ENCODE measurements around the gene MTFMT.
"Not testable (repeated sequence)": the region's sequence is repeated elsewhere in the genome, so short reads cannot be mapped to it uniquely, and the experiment has no call there.

MTFMT gene

DNA sequence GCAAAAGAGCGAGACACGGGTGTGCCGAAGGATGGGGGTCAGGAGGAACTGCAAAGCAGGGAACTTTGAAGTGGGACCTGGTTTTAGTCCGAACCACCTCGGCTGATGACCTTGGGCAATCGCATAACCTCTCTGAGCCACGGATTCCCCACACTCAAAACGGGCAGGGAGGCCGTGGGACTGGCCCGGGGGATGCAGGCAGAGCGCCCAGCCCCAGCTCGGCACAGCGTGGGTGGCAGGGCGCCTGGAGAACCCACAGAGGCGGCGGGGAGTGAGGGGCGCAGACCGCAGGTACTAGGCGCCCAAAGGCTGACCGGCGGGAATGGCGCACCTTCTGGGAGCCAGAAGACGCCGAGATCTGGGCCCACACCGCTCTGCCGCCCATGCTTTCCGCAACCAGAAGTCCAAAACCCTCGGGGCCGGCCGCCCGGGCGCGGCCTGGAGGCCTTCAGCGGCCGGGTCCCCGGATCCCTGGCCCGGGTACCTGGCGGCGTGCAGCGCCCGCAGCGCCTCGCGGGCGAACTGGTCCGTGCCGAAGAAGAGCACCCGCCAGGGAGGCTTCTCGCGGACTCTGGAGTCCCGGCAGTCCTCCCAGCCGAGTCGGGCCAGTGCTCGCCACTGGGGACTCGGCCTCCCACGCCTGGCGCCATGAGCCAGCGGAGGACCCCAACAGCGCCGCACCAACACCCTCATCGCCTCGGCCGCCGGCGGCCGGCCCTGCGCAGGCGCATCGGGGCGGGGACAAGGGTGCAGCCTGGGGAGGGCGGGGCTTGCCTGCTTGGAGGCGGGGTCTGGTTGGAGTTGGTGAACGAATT lies at the start of gene MTFMT:
TSS of gene MTFMT (minus strand) at position 719 of the 815 bp plus-strand sequence. CDS start at position 693, 26 bp downstream.
- DNase-seq: peak; percentile 79

DNA sequence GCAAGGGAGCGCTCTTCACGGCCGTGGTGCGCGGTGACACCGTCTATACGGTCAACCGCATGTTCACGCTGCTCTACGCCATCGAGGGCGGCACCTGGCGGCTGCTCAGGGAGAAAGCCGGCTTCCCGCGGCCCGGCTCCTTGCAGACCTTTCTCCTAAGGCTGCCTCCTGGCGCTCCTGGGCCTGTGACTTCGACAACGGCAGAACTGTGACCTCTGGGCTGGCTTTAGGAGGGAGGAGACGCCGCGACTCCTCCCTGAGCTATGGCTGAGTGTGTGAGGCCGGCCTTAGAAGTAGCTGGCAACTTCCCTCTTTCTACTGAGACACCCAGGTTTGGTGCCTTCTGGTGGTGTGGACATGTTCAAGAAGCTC lies 48.5 kb upstream of the MTFMT start:
- DNase-seq: peak; percentile 4

DNA sequence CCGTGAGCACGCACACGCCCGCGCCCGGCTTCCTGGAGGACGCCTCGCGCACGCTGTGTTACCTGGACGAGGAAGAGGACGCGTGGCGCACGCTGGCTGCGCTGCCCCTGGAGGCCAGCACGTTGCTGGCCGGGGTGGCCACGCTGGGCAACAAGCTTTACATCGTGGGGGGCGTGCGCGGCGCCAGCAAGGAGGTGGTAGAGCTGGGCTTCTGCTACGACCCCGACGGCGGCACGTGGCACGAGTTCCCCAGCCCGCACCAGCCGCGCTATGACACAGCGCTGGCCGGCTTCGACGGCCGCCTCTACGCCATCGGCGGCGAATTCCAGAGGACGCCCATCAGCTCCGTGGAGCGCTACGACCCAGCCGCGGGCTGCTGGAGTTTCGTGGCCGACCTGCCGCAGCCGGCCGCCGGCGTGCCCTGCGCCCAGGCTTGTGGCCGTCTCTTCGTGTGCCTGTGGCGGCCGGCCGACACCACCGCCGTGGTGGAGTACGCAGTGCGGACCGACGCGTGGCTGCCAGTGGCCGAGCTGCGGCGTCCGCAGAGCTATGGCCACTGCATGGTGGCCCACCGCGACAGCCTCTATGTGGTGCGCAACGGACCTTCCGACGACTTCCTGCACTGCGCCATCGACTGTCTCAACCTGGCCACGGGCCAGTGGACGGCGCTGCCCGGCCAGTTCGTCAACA lies 48.0 kb upstream of the MTFMT start:
- DNase-seq: no peak

DNA sequence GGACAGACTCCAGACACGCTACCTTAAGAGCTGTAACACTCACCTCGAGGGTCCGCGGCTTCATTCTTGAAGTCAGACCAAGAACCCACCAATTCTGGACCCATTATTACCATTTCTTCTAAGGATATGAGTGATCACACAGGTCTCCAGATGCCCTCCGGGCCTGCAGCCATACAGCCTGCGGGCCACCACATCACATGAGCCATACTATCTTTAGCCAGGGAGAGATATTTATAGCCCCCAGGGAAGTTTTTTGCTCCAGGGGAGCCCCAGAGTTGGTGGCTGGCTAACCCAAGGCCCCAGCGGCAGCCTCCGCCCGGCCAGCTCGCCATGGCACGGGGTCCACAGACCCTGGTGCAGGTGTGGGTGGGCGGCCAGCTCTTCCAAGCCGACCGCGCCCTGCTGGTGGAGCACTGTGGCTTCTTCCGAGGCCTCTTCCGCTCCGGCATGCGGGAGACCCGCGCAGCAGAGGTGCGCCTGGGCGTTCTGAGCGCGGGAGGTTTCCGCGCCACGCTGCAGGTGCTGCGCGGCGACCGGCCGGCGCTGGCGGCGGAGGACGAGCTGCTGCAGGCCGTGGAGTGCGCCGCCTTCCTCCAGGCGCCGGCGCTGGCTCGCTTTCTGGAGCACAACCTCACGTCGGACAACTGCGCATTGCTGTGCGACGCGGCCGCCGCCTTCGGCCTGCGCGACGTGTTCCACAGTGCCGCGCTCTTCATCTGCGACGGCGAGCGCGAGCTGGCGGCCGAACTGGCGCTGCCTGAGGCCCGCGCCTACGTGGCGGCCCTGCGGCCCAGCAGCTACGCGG lies 47.2 kb upstream of the MTFMT start, which contains the start of gene KBTBD13:
TSS of gene KBTBD13 (plus strand) at position 261 of the 805 bp plus-strand sequence. CDS start at position 331, 70 bp downstream.
- no peak for DNase-seq

DNA sequence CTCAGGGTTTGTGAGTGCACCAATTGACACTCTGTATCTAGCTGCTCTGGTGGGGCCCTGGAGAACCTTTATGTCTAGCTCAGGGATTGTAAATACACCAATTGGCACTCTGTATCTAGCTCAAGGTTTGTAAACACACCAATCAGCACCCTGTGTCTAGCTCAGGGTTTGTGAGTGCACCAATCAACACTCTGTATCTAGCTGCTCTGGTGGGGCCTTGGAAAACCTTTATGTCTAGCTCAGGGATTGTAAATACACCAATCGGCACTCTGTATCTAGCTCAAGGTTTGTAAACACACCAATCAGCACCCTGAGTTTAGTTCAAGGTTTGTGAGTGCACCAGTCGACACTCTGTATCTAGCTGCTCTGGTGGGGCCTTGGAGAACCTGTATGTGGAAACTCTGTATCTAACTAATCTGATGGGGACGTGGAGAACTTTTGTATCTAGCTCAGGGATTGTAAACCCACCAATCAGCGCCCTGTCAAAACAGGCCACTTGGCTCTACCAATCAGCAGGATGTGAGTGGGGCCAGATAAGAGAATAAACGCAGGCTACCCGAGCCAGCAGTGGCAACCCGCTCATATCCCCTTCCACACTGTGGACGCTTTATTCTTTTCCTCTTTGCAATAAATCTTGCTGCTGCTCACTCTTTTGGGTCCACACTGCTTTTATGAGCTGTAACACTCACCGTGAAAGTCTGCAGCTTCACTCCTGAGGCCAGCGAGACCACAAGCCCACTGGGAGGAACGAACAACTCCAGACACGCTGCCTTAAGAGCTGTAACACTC lies 46.4 kb upstream of the MTFMT start:
- not testable (repeated sequence) for DNase-seq

DNA sequence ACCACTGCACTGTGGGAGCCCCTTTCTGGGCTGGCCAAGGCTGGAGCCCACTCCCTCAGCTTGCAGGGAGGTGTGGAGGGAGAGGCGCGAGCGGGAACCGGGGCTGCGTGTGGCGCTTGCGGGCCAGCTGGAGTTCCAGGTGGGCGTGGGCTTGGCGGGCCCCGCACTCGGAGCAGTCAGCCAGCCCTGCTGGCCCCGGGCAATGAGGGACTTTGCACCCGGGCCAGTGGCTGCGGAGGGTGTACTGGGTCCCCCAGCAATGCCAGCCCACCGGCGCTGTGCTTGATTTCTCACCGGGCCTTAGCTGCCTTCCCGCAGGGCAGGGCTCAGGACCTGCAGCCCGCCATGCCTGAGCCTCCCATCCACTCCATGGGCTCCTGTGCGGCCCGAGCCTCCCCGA lies 45.5 kb upstream of the MTFMT start:
- not testable (repeated sequence) for DNase-seq

DNA sequence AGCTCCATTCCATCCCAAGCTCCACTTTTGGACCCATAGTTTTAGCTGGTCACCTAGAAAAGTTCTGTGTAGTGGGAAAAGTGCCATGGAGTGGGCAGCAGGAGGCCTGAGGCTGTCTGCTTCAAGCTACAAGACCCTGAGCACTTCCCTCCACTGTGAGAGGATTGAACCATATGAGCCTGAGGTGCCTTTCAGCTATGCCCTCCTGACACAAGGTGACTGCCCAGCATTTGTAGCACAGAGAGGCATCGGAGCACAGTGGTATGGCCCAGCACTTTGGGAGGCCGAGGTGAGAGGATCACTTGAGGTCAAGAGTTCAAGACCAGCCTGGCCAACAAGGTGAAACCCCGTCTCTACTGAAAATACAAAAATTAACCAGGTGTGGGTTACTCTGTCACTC lies 43.2 kb upstream of the MTFMT start:
- DNase-seq: no peak

DNA sequence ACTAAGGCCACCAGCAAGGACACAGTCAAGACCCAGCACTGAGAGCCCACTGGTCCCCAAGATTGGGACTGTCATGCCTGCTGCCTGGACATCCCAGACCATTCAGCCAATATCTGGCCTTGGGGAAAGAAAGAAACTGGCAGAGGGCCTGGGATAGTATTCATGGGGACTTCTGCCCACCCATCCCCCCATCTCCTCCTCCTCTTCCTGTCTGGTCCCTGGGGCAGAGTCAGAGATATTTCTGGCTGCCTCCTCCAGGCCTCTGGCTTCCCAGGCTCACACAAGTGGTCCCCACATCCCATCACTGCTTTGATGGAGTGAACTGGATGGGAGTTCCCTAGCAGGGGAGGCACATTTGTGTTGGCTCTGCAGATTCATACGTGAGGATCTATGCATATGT lies 42.6 kb upstream of the MTFMT start:
- DNase-seq: no peak

DNA sequence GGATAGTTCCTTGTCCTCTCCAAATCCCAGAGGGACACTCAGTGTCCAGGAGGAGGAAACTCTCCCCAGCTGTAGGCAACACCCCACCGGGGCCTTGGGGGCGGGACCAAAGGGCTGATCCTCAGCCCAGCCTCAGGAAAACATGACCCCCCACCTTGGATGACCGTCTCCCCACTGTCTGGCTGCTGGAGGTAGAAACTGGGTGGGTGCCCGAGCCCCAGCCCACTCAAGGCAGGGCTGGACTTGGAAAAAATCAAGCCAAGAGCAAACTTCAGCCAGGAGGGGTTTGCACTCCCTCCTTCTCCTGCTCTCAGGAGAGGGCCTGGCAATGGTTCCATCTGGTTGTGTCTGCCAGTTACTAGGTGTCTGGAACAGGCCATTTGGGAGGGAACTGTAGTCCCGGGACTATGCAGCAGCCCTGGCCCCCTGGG lies 42.0 kb upstream of the MTFMT start:
- no peak for DNase-seq

DNA sequence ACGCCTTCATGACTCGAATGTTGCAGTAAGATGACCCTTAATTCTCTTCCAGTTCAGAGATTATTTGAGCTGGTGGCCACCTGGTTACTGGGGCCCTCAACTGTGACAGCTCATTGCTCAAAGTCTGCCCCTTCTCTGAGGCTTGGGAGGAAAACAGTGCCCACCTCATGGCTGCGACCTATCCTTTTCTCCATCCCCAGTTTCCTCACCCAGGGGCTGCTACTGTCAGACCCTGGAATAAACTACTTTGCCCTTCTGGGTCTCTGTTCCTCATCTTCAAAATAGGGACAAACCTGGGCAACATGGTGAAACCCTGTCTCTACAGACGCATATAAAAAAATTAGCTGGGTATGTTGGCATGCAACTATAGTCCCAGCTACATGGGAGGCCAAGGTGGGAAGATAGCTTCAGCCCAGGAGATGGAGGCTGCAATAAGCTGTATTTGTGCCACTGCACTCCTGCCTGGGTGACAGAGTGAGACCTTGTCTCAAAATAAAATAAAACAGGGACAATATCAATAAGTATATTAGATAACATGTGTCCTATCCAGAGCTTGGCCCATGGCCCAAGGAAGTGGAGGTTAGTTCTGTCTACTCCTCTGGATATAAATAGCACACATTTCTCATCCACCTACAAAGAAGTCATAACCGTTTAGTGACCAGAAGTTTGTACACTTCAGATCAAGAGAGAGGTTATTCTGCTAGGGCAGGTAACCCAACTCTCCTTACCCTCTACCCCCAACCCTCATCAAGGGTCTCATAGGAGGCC lies 40.5 kb upstream of the MTFMT start:
- DNase-seq: peak; percentile 1

DNA sequence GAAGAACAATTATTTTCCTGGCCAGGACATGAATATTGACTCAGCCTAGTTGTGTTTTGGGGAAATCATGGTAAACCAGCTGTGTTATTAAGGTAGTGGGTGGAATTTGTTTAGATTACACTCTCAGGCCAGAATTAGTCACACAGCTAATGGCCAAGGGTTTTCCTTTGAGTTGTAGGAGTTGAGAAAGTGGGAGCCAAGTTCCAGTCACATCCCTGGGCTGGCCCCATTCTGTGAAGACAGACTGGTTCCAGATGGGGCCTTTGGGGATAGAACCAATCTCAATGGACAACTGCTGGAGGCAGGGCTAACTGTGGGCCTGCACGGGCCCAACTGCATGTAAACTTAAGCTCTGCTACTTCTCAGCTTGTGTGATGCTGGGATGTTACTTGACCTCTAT lies 39.7 kb upstream of the MTFMT start:
- DNase-seq: peak; percentile 10

DNA sequence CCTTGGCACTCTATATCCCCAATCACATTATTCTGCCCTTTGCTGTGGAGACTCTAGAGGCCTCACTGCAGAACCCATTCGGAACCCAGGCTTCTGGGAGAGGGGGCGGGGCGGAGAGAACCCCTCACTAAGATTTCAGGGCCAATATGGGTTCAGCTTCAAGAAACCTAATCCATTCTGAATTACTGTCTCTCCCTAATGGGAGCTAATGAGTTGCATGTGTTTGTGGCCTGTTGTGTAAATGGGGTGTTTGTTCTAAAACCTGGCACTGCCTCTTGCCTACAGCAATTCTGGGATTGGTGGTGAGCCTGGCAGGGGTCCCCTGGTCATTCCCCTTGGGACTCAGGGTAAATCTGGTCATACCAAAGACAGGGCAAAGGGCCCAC lies 39.0 kb upstream of the MTFMT start:
- no peak for DNase-seq

DNA sequence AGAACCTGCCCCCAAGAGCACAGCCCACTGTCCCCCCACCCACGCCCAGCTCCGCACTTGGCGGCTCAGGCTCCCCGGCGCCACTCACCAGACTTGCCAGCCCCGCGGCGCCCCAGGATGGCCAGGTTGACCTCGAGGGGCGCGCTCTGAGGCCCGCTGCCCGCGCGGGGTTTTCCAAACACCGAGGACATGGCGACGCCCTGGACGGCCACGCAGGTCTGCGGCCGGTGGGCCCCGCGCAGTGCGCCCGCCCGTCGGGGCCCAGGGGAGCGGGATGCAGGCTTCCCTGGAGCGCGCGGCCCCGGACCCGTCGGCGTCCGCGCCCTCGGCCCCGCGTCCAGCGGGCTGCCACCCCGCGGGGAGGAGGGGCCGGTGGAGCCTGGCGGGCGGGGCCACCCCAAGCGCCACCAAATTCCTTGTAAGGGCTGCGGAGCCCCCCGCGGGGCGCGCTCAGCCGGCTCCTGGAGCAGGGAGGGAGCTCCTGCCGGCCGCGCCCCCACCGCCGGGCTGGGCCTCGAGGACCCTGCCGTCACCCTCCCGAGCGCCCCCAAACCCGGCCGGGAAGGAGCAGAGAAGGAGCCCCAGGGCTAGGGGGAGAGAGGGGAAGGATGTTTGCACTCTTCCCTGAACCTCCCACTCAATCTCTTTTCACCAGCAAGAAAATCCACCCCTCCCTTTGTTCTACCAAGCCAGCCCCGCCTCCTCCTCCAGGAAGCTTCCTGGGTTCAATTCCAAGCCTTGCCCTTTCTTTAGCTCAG lies 38.4 kb upstream of the MTFMT start, which contains the start of gene RASL12:
TSS of gene RASL12 (minus strand) at position 347 of the 758 bp plus-strand sequence. CDS start at position 191, 156 bp downstream.
- DNase-seq: no peak

DNA sequence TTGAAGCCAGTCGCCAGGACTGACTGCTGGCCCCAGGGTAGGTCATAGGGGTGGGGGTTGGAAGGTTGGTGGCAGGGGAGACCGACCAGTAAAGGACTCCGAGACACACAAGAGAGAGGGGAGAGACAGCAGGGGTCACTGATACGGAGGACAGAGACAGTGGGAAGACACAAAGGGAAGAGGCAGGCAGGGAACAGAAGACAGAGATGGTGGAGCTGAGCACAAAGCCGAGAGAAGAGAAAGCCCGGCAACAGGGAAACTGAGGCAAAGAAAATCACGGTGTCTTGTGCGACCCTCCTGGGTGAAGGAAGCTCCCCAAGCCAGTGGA lies 37.8 kb upstream of the MTFMT start:
- no peak for DNase-seq

DNA sequence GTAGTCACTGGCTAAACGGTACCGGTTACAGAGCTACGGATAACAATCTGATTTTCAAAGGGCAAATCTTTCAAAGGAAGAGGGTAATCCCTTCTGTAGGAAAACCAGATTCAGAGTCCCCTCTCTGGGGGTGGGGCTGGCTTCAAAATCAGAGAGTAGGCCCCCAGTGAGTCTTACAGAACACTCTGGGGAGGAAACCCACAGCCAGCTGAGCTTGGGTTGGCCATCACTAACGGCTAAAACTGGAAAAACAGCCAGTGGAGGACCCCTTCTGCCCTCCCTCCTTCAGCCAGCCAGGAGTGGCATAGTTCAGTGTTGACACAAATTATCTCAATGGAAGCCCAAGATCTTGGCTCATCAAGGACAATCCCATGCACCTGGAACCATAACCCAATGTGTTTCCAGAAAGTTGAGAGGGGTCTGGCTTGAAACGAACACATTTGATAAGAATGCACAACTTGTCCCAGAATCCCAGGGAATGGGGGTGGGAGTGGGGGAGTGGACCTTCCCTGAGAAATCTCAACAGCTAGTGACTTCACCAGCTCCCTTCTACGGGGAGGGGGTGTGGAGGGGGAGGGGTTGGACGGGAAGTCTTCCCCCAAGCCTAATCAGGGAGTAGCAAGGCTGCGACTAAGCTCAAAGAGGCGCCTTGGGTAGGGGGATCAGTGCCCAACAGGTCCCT lies 37.3 kb upstream of the MTFMT start:
- no peak for DNase-seq

DNA sequence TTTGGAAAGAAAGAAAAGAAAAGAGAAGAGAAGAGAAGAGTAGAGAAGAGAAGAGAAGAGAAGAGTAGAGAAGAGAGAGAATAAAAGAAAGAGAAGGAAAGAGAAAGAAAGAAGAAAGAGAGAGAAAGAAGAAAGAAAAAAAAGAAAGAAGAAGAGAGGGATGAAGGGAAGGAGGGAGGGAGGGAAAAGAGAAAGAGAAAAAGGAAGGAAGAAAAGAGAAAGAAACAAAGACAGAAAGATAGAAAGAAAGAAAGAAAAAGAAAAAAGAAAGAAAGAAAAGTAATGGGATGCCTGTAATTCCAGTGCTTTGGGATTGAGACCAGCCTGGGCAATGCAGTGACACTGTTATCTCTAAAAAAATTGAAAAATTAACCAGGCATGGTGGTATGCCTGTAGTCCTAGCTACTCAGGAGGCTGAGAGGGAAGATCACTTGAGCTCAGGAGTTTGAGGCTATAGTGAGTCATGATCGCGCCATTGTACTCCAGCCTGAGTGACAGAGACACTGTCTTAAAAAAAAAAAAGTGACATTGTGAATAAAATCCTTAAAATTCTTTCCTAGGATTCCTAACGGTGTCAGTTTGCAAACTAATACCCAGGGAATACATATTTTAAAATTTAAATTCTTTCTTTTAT lies 36.7 kb upstream of the MTFMT start:
- DNase-seq: peak; percentile 9

DNA sequence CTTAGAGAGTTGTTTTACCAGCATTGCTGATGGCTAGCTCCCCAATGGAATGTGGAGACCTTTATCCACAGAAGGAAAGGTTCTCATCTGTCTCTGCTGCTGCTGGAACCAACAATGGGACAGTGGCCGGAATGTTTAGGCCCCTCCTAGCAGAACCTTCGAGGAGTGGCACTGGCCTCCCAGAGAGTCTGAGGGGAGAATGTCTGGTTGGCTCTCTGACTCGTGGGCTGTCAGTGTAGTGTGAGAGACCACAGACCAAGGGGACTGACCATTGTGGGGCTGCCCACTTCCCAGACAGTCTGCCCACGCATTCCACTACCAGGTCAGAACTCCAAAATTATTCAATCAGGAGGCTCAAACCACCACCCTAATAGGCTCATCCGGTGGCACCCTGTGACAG lies 33.3 kb upstream of the MTFMT start:
- DNase-seq: peak; percentile 13

DNA sequence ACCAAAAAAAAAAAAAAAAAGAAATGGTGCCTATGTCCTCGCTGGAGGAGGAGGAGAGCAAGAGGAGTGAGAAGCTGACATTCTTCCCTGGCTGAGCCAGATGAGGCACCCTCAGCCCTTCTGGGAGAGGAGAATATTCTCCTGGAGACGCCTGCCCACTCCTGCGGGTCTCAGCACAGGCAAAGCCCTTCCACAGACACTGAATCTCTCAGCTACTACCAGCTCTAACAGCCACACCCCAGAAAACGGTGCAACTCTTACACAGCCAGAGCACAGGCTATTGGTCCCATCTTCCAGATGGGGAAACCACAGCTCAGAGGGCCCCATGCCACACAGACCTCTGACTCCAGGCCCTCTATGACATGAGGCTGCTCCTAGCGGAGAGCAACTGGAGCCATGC lies 32.6 kb upstream of the MTFMT start:
- DNase-seq: no peak

DNA sequence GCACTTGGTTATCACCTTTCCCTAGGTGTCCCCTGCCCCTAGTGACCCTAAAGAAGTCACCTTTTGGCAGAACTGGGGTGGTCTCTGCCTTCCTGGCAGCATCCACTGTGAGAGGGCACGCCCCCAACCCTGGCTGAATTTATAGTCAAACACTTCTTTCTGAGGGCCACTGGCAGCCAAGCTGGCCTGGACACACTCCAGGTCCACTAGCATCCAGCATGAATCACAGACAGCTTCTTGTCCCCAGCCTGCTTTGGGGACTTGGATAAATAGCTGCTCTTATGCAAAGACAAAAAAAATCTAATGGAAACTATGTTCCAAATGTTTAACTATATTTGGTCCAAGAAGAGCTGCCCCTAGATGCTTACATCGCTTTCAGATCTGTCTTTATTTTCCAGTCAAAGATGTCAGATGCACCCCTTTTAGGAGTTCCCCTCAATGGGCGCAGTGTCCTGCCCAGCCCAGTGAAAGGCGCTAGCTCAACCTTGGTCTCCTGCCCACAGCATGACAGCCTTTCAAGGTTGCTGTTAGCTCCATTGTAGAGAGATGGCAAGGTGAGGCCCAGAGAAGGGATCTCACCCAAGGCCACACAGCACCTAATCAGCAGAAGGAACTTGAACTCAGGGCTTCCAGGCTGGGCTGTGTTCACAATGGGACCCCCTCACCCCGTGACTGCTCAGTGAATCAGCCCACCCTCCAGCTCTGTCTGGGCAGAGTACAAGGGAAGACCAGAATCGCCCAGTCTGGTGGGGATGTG lies 31.4 kb upstream of the MTFMT start:
- DNase-seq: no peak
